BLaER1 (cell line): Measurements from ENCODE around the gene FMNL3.

ENCODE experiments used
- H3K27ac ChIP-seq: shearing (Covaris generic); formaldehyde crosslinking; 2 replicates; pipeline ENCODE4 v1.8.1; 2022
- H3K27me3 ChIP-seq: shearing (Covaris generic); formaldehyde crosslinking; 2 replicates; pipeline ENCODE4 v1.8.1; 2022
- H3K36me3 ChIP-seq: shearing (Covaris generic); formaldehyde crosslinking; 2 replicates; pipeline ENCODE4 v1.8.1; 2022
- H3K4me1 ChIP-seq: shearing (Covaris generic); formaldehyde crosslinking; 2 replicates; pipeline ENCODE4 v1.8.1; 2022
- H3K4me2 ChIP-seq: shearing (Covaris generic); formaldehyde crosslinking; 2 replicates; pipeline ENCODE4 v1.8.1; 2022
- H3K4me3 ChIP-seq: shearing (Covaris generic); formaldehyde crosslinking; 2 replicates; pipeline ENCODE4 v1.8.1; 2022
- H3K9ac ChIP-seq: shearing (Covaris generic); formaldehyde crosslinking; 2 replicates; pipeline ENCODE4 v1.8.1; 2022
- H3K9me3 ChIP-seq: shearing (Covaris generic); formaldehyde crosslinking; 2 replicates; pipeline ENCODE4 v1.8.1; 2022
- H4K20me1 ChIP-seq: shearing (Covaris generic); formaldehyde crosslinking; 2 replicates; pipeline ENCODE4 v1.8.1; 2022
- Cebpa-rat ChIP-seq: shearing (Covaris generic); IDR thresholded peaks from 2 replicates; pipeline ENCODE4 v1.8.1; 2022

Gene FMNL3

GRCh38 chr12:49643135-49643534 lies 64.1 kb downstream of the FMNL3 start:
- Histone ChIP-seq H4K20me1 (no peaks in the 10 kb centered on the region), H3K27ac (no peak overlapping the region)

DNA sequence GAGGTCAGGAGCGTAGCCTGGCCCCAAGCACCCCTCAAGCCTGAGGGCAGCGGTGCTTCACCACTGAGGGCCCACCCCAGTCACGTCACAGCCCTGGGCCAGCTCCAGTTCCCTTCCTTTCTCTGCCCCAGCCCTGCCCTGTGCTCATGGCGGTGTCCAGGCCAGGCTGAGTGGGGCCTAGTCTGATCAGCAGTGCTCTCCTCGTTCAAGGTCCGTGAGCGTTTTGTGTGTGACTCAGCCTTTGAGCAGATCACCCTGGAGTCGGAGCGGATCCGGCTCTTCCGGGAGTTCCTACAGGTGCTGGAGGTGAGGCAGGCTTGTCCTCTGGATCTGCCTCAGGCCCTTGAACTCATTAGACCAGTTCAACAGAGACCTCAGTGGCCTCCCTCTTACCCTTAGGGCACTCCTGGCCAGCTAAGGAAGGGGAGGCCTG lies 64.8 kb downstream of the FMNL3 start:
- H3K4me3 ChIP-seq = no peak overlapping the region
- no peak overlapping the region for H3K4me2 ChIP-seq
- H3K4me1 ChIP-seq = peaks cover 41% of the 10 kb centered on the region
- H3K9ac ChIP-seq = peak overlapping the region; percentile 20; the same call in 1 of the 2 replicates
- no peak overlapping the region for H3K27ac ChIP-seq
- H3K9me3 ChIP-seq = no peaks in the 10 kb centered on the region
- TF ChIP-seq Cebpa-rat = no peak
- peaks cover 44% of the 10 kb centered on the region for H3K36me3 ChIP-seq
- no peaks in the 10 kb centered on the region for H4K20me1 ChIP-seq
- H3K27me3 ChIP-seq = no peaks in the 10 kb centered on the region

More at GRCh38 chr12:49643135-49643534, 64.1 kb downstream of the FMNL3 start:
- Histone ChIP-seq H3K4me3 (no peak overlapping the region), H3K9ac (peak overlapping the region; percentile 20; the same call in 1 of the 2 replicates), H3K36me3 (peaks cover 44% of the 10 kb centered on the region), H3K9me3 (no peaks in the 10 kb centered on the region), H3K4me2 (no peak overlapping the region), H3K4me1 (peaks cover 43% of the 10 kb centered on the region), H3K27me3 (no peaks in the 10 kb centered on the region)
- no peak for TF ChIP-seq Cebpa-rat

- Histone ChIP-seq H3K27me3 (no peaks in the 10 kb centered on the region), H3K9me3 (no peaks in the 10 kb centered on the region), H3K4me1 (peaks cover 41% of the 10 kb centered on the region), H3K9ac (no peak overlapping the region), H3K4me2 (no peak overlapping the region), H4K20me1 (no peaks in the 10 kb centered on the region), H3K4me3 (no peak overlapping the region), H3K27ac (no peak overlapping the region), H3K36me3 (peaks cover 43% of the 10 kb centered on the region)
- no peak for TF ChIP-seq Cebpa-rat
Observed at GRCh38 chr12:49641748-49642369, 65.3 kb downstream of the FMNL3 start.

DNA sequence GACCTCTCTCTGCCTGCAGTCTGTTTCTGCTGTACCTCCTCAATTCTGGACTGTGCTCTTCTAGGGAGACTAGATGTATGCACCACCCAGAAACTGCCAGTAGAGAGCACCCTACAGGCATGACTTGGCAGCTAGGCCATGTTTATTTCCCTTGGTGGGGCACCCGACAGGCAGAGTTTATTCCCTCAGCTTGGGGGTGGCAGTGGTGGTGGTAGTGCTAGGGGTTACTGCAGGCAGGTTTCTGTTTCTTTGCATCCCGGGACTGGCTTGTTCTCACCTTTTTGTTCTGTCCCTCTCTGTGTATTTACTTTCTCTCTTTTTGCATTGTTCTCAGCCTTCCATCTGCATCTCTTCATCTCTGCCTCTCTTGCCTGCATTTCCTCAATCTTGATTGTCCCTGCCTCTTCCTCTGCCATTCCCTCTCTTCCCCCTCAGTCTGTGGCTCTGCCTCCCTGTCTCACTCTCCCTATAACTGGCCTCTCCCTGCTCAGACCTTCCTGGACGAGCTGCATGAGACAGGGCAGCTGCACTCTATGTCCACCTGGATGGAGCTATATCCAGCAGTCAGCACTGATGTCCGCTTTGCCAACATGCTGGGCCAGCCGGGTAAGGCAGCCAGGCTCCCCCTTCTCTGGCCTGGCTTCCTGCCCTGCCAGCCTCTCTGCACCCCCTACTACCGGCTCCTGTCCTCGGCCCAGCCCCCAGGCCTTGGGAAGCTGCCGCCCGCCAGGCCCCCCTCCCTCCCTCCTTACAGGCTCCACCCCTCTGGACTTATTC lies 70.0 kb downstream of the FMNL3 start:
- H3K36me3 ChIP-seq = peaks cover 9% of the 10 kb centered on the region; the same call in 1 of the 2 replicates
- no peaks in the 10 kb centered on the region for H4K20me1 ChIP-seq
- H3K27ac ChIP-seq = no peak overlapping the region
- H3K4me3 ChIP-seq = no peak overlapping the region
- no peaks in the 10 kb centered on the region for H3K9me3 ChIP-seq
- TF ChIP-seq Cebpa-rat = no peak
- peak overlapping the region; percentile 56 for H3K4me2 ChIP-seq
- no peaks in the 10 kb centered on the region for H3K27me3 ChIP-seq
- peaks cover 14% of the 10 kb centered on the region for H3K4me1 ChIP-seq
- no peak overlapping the region for H3K9ac ChIP-seq

GRCh38 chr12:49636574-49636973 lies 70.6 kb downstream of the FMNL3 start:
- H3K27ac ChIP-seq = no peak overlapping the region
- H3K36me3 ChIP-seq = peaks cover 6% of the 10 kb centered on the region; the same call in 1 of the 2 replicates
- 0 out of 2 replicates have a peak overlapping the region, but pooled peaks have one; percentile 11 for H3K9ac ChIP-seq

GRCh38 chr12:49635656-49636055 lies 71.5 kb downstream of the FMNL3 start:
- Histone ChIP-seq H3K4me3 (no peak overlapping the region), H3K4me2 (no peak overlapping the region), H3K27me3 (no peaks in the 10 kb centered on the region), H4K20me1 (no peaks in the 10 kb centered on the region), H3K9me3 (no peaks in the 10 kb centered on the region), H3K4me1 (peaks cover 14% of the 10 kb centered on the region), H3K9ac (no peak overlapping the region), H3K36me3 (peaks cover 6% of the 10 kb centered on the region; the same call in 1 of the 2 replicates), H3K27ac (no peak overlapping the region)
- no peak for TF ChIP-seq Cebpa-rat

More at GRCh38 chr12:49636574-49636973, 70.6 kb downstream of the FMNL3 start:
- no peak overlapping the region for H3K4me2 ChIP-seq
- H3K9me3 ChIP-seq = no peaks in the 10 kb centered on the region
- H3K27me3 ChIP-seq = no peaks in the 10 kb centered on the region
- H4K20me1 ChIP-seq = no peaks in the 10 kb centered on the region
- H3K4me3 ChIP-seq = no peak overlapping the region
- TF ChIP-seq Cebpa-rat = no peak
- H3K4me1 ChIP-seq = peaks cover 14% of the 10 kb centered on the region

DNA sequence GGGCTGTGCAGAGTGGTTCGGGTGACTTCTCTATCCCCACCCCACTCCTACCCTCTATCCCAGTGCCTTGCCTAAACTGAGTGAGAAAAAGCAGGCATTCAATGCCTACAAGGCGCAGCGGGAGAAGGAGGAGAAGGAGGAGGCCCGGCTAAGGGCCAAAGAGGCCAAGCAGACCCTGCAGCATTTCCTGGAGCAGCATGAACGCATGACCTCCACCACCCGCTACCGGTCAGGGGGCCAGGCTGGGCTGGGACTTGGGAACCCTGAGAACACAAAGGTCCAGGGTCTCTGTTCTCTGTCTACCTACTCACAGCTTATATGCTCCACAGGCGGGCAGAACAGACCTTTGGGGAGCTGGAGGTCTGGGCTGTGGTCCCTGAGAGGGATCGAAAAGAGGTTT lies 72.2 kb downstream of the FMNL3 start:
- no peaks in the 10 kb centered on the region for H3K9me3 ChIP-seq
- no peaks in the 10 kb centered on the region for H4K20me1 ChIP-seq
- H3K27ac ChIP-seq = no peak overlapping the region
- TF ChIP-seq Cebpa-rat = no peak
- no peak overlapping the region for H3K4me3 ChIP-seq
- H3K36me3 ChIP-seq = peaks cover 6% of the 10 kb centered on the region; the same call in 1 of the 2 replicates
- H3K4me2 ChIP-seq = no peak overlapping the region
- no peaks in the 10 kb centered on the region for H3K27me3 ChIP-seq
- H3K9ac ChIP-seq = no peak overlapping the region
- H3K4me1 ChIP-seq = peaks cover 14% of the 10 kb centered on the region

- Histone ChIP-seq H3K4me1 (peaks cover 14% of the 10 kb centered on the region), H3K27ac (no peak overlapping the region), H3K9ac (no peak overlapping the region), H3K4me3 (no peak overlapping the region), H3K36me3 (peaks cover 6% of the 10 kb centered on the region; the same call in 1 of the 2 replicates), H4K20me1 (no peaks in the 10 kb centered on the region), H3K27me3 (no peaks in the 10 kb centered on the region), H3K9me3 (no peaks in the 10 kb centered on the region), H3K4me2 (no peak overlapping the region)
- no peak for TF ChIP-seq Cebpa-rat
Observed at GRCh38 chr12:49633703-49634345, 73.4 kb downstream of the FMNL3 start.

DNA sequence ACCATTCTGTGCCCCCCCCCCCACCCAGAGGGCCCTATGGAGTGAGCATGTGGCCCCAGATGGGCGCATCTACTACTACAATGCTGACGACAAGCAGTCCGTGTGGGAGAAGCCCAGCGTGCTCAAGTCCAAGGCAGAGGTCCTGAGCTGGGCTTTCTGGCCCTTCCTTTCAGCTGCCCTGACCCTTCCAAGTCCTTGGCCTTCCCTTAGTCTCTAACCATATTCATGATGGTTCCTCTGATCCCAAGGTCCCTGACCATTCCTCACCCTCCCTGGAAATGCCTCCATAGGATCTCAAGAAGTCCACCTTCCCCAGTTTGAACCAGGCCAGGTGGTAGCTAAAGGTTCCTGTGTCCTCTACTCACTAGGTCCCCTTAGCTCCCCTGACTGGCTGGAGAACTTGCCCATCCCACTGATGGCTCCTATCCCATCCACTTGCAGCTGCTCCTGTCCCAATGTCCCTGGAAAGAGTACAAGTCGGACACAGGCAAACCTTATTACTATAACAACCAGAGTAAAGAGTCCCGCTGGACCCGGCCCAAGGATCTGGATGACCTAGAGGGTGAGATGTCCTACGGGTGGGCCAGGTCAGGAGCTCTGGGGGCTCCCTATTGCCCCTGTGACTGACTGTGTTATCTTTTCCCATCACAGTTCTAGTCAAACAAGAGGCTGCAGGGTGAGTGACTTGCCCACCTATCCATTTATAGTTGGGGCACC lies 74.1 kb downstream of the FMNL3 start:
- Histone ChIP-seq H3K4me1 (peaks cover 14% of the 10 kb centered on the region), H3K27me3 (no peaks in the 10 kb centered on the region), H3K4me2 (no peak overlapping the region), H3K27ac (no peak overlapping the region), H3K9me3 (no peaks in the 10 kb centered on the region), H4K20me1 (no peaks in the 10 kb centered on the region), H3K36me3 (peaks cover 6% of the 10 kb centered on the region; the same call in 1 of the 2 replicates), H3K4me3 (no peak overlapping the region), H3K9ac (no peak overlapping the region)
- no peak for TF ChIP-seq Cebpa-rat
